Measurements from ENCODE around the gene ZDBF2.

GRCh38 chr2:206266130-206267125 lies 8.0 kb upstream of the ZDBF2 start:
- TF ChIP-seq CTCF (IDR thresholded peaks at IDR 0.05) (no peak), POLR2AphosphoS5 (IDR thresholded peaks at IDR 0.05) (no peak)

Data from upper lobe of left lung (tissue), 4 donors.